Measurements from ENCODE around the gene MAP3K9.
"Not testable (repeated sequence)": the region's sequence is repeated elsewhere in the genome, so short reads cannot be mapped to it uniquely, and the experiment has no call there.

Gene MAP3K9

GRCh38 chr14:70709726-70710382, 99.5 kb downstream of the MAP3K9 start:
- TF ChIP-seq CTCF (conservative IDR thresholded peaks at IDR 0.05; ENCODE audit: low read depth, low read length): no peak
- no peak overlapping the region for H3K4me3 ChIP-seq (ENCODE audit: low read depth, low read length)
- no peak for DNase-seq (ENCODE audit: low read depth)

- TF ChIP-seq CTCF (conservative IDR thresholded peaks at IDR 0.05; ENCODE audit: low read depth, low read length): no peak
- no peak for DNase-seq (ENCODE audit: low read depth)
Observed at GRCh38 chr14:70708717-70709570, 100.4 kb downstream of the MAP3K9 start.

GRCh38 chr14:70707138-70708038, 101.9 kb downstream of the MAP3K9 start:
- DNase-seq (ENCODE audit: low read depth): peak; percentile 89

More at GRCh38 chr14:70708717-70709570, 100.4 kb downstream of the MAP3K9 start:
- H3K4me3 ChIP-seq (ENCODE audit: low read depth, low read length): no peak overlapping the region

GRCh38 chr14:70706177-70706576, 103.1 kb downstream of the MAP3K9 start:
- DNase-seq (ENCODE audit: low read depth): no peak
- no peak for TF ChIP-seq CTCF (conservative IDR thresholded peaks at IDR 0.05; ENCODE audit: low read depth, low read length)
- H3K4me3 ChIP-seq (ENCODE audit: low read depth, low read length): no peak overlapping the region

More at GRCh38 chr14:70707138-70708038, 101.9 kb downstream of the MAP3K9 start:
- no peak overlapping the region for H3K4me3 ChIP-seq (ENCODE audit: low read depth, low read length)
- TF ChIP-seq CTCF (conservative IDR thresholded peaks at IDR 0.05; ENCODE audit: low read depth, low read length): no peak

- TF ChIP-seq CTCF (conservative IDR thresholded peaks at IDR 0.05; ENCODE audit: low read depth, low read length): no peak
- DNase-seq (ENCODE audit: low read depth): no peak
- no peak overlapping the region for H3K4me3 ChIP-seq (ENCODE audit: low read depth, low read length)
Observed at GRCh38 chr14:70704960-70705359, 104.4 kb downstream of the MAP3K9 start.

- DNase-seq (ENCODE audit: low read depth); H3K4me3 ChIP-seq (ENCODE audit: low read depth, low read length): not testable (repeated sequence)
Observed at GRCh38 chr14:70703621-70704168, 105.6 kb downstream of the MAP3K9 start.

Data from choroid plexus epithelial cell (primary cell).